GM21737 (cell line): ENCODE data around the gene PANX2.

Source experiments
- ATAC-seq: cut with Tn5 transposase; IDR thresholded peaks from one replicate; pipeline ENCODE4 v1.9.1; 2021; ENCODE audit warnings: mild to moderate bottlenecking, moderate library complexity; ENCODE audit not compliant: unreplicated experiment

PANX2 gene

GRCh38 chr22:50209893-50210292 is 39.4 kb downstream of the PANX2 start:
- ATAC-seq: no peak

GRCh38 chr22:50210378-50211139 is 40.0 kb downstream of the PANX2 start:
- no peak for ATAC-seq

- ATAC-seq: no peak
These were observed 40.6 kb downstream of the PANX2 start for GRCh38 chr22:50211147-50211546.

GRCh38 chr22:50213263-50213662 is 42.7 kb downstream of the PANX2 start:
- ATAC-seq: no peak

- ATAC-seq: no peak
These were observed 44.9 kb downstream of the PANX2 start for GRCh38 chr22:50215297-50216054.

GRCh38 chr22:50216055-50216683 is 45.6 kb downstream of the PANX2 start:
- ATAC-seq: no peak

GRCh38 chr22:50216684-50217520 is 46.4 kb downstream of the PANX2 start:
- ATAC-seq: no peak

GRCh38 chr22:50217543-50218152 is 47.1 kb downstream of the PANX2 start:
- ATAC-seq: no peak

- ATAC-seq: no peak
These were observed 47.8 kb downstream of the PANX2 start for GRCh38 chr22:50218153-50218995.

GRCh38 chr22:50218996-50219727 is 48.6 kb downstream of the PANX2 start:
- ATAC-seq: no peak

GRCh38 chr22:50219800-50220602 is 49.5 kb downstream of the PANX2 start:
- ATAC-seq: no peak

- ATAC-seq: no peak
These were observed 50.3 kb downstream of the PANX2 start for GRCh38 chr22:50220603-50221409.

GRCh38 chr22:50221410-50222300 is 51.1 kb downstream of the PANX2 start:
- ATAC-seq: no peak

GRCh38 chr22:50222508-50222907 is 52.0 kb downstream of the PANX2 start:
- ATAC-seq: no peak

GRCh38 chr22:50224071-50224470 is 53.5 kb downstream of the PANX2 start:
- ATAC-seq: no peak
